K562 (cell line): ENCODE data around the gene FAM184B. TPM values are rescaled to one million over a fixed set of nuclear protein-coding genes. Genes with fewer than 3 reads are reported as not detected.

Source experiments
- ATAC-seq: fragments of 200-7000 bp; cut with Tn5 transposase; 3 replicates; pipeline ENCODE4 v1.9.1; 2020; ENCODE audit warnings: moderate library complexity
- BruUV-seq: library from RNA; stranded (reverse); fragments of 400-500 nt; replicated peaks from 2 replicates; lab custom pipeline; 2021; lab: Mats Ljungman, UMichigan
- CTCF ChIA-PET: fragments of 300-600 bp; formaldehyde crosslinking; extraction: SDS; loops from one replicate; lab custom pipeline; 2021; ENCODE audit warnings: low intra/inter-chr PET ratio; lab: Yijun Ruan, JAX
- POLR2A ChIA-PET: fragments of 300-600, 350-650 bp; sonication (Branson Sonifier 250); formaldehyde crosslinking; extraction: SDS; loops from one replicate; lab custom pipeline; 2021; ENCODE audit warnings: antibody characterized with exemption, inconsistent platforms; lab: Yijun Ruan, JAX
- DNase-seq, 4 experiments: peaks; one replicate each; pipeline versions ENCODE4 v3.0.0 to v3.0.0-alpha.2; 2011 to 2018; ENCODE audit warnings: low spot score in 3 of 4, mixed read lengths in 3 of 4; ENCODE audit errors: extremely low read depth in 1 of 4
- FAIRE-seq: peaks from 2 replicates; lab custom pipeline; 2011; peaks lifted over from hg19 to GRCh38; lab: Jason Lieb, UNC
- H2AFZ ChIP-seq: 2 replicates; pipeline ENCODE4 v1.6.0; 2011; ENCODE audit warnings: low read depth, low read length, control low read depth, inconsistent platforms
- H3K27ac ChIP-seq: fragments of 200-600 bp; 3 replicates; pipeline ENCODE4 v1.8.0; 2011; ENCODE audit warnings: low read depth, mild to moderate bottlenecking, control low read depth, inconsistent platforms, low read length, moderate library complexity, mixed read lengths; ENCODE audit errors: extremely low read depth
- H3K27me3 ChIP-seq, 2 experiments: fragments of 300-600 bp in 1 of 2; 2 replicates in 1 of 2; 3 replicates in 1 of 2; pipeline versions ENCODE4 v1.6.0 to v1.8.0; 2011; ENCODE audit warnings: inconsistent platforms in 2 of 2, low read length in 2 of 2, mild to moderate bottlenecking in 1 of 2, mixed read lengths in 1 of 2, moderate library complexity in 1 of 2; ENCODE audit not compliant: control insufficient read depth in 2 of 2, insufficient read depth in 2 of 2
- H3K36me3 ChIP-seq: fragments of 300-600 bp; 3 replicates; pipeline ENCODE4 v1.8.0; 2011; ENCODE audit warnings: mild to moderate bottlenecking, low read length, inconsistent platforms; ENCODE audit not compliant: control insufficient read depth, insufficient read depth
- H3K4me1 ChIP-seq, 2 experiments: fragments of 200-600 bp in 1 of 2; replicated peaks in 1 of 2; 2 replicates in 1 of 2; 3 replicates in 1 of 2; pipeline versions ENCODE4 v1.5.1 to v1.8.0; 2011; ENCODE audit warnings: inconsistent platforms in 2 of 2, low read length in 2 of 2, mild to moderate bottlenecking in 1 of 2, mixed read lengths in 1 of 2, moderate library complexity in 1 of 2; ENCODE audit not compliant: control insufficient read depth in 2 of 2, insufficient read depth in 2 of 2
- H3K4me2 ChIP-seq: 2 replicates; pipeline ENCODE4 v1.6.1; 2011; ENCODE audit warnings: low read length, control low read depth, inconsistent platforms, mixed read lengths; ENCODE audit not compliant: insufficient read depth
- H3K4me3 ChIP-seq: fragments of 200-600 bp; sonication (generic), shearing (Covaris generic); 2 replicates; pipeline ENCODE4 v1.5.1; 2016; ENCODE audit warnings: control low read depth, inconsistent platforms
- H3K79me2 ChIP-seq: fragments of 200-600 bp; 3 replicates; pipeline ENCODE4 v1.8.0; 2011; ENCODE audit warnings: low read length, inconsistent platforms; ENCODE audit not compliant: control insufficient read depth, insufficient read depth
- H3K9ac ChIP-seq, 2 experiments: 2 replicates each; pipeline versions ENCODE4 v1.6.0 to v1.6.1; 2011; ENCODE audit warnings: low read depth in 2 of 2, low read length in 2 of 2, control low read depth in 1 of 2, inconsistent platforms in 1 of 2, mild to moderate bottlenecking in 1 of 2, mixed read lengths in 1 of 2; ENCODE audit not compliant: insufficient read depth in 1 of 2
- H3K9me1 ChIP-seq: one replicate; pipeline ENCODE4 v1.6.0; 2011; ENCODE audit warnings: inconsistent platforms, mild to moderate bottlenecking, low read length, moderate library complexity; ENCODE audit not compliant: control insufficient read depth, insufficient read depth
- H3K9me3 ChIP-seq: replicated peaks from 2 replicates; pipeline ENCODE4 v1.5.1; 2011; ENCODE audit warnings: low read depth, low read length, inconsistent platforms; ENCODE audit not compliant: control insufficient read depth, insufficient read depth
- H4K20me1 ChIP-seq: replicated peaks from 2 replicates; pipeline ENCODE4 v1.6.1; 2011; ENCODE audit warnings: low read length, inconsistent platforms, mixed read lengths; ENCODE audit not compliant: control insufficient read depth, insufficient read depth
- CBX8 ChIP-seq: fragments of 200-600 bp; sonication (generic); IDR thresholded peaks from 2 replicates; pipeline ENCODE4 v1.6.1; 2012; ENCODE audit warnings: borderline replicate concordance, mixed run types, low read depth, mild to moderate bottlenecking, moderate library complexity, mixed read lengths, low read length, control low read depth, inconsistent platforms; ENCODE audit not compliant: poor library complexity, severe bottlenecking; ENCODE audit errors: extremely low read depth
- CC2D1A ChIP-seq: fragments of 450-650 bp; IDR thresholded peaks from 2 replicates; pipeline ENCODE4 v1.6.1; 2017; ENCODE audit warnings: mild to moderate bottlenecking
- E2F3 ChIP-seq: fragments of 250-450 bp; sonication (Bioruptor Pico); IDR thresholded peaks from 2 replicates; pipeline ENCODE4 v1.4.0; 2020; ENCODE audit warnings: mild to moderate bottlenecking
- ETS1 ChIP-seq: conservative IDR thresholded peaks from 2 replicates; pipeline ENCODE4 v1.6.1; 2011; ENCODE audit warnings: low read depth, mild to moderate bottlenecking, low read length; ENCODE audit not compliant: control insufficient read depth
- FIP1L1 ChIP-seq: fragments of 200-400 bp; formaldehyde crosslinking; IDR thresholded peaks from 2 replicates; pipeline ENCODE4 v1.6.1; 2018; ENCODE audit warnings: mild to moderate bottlenecking, low read depth, low read length; ENCODE audit not compliant: poor library complexity, severe bottlenecking
- KDM5B ChIP-seq: fragments of 200-600 bp; sonication (generic); IDR thresholded peaks from 2 replicates; pipeline ENCODE4 v1.6.1; 2012; ENCODE audit warnings: low read depth, mild to moderate bottlenecking, moderate library complexity, low read length, control low read depth, inconsistent platforms; ENCODE audit not compliant: insufficient replicate concordance
- MYBL2 ChIP-seq, 2 experiments: fragments of 450-650 bp in 1 of 2; sonication (generic) in 1 of 2; formaldehyde crosslinking in 1 of 2; IDR thresholded peaks; 2 replicates each; pipeline versions ENCODE4 v1.6.1 to v1.8.1; 2017 to 2022; ENCODE audit warnings: borderline replicate concordance in 1 of 2, inconsistent platforms in 1 of 2, low read depth in 1 of 2, mild to moderate bottlenecking in 1 of 2, missing genetic modification reagents in 1 of 2, moderate library complexity in 1 of 2
- RHOXF2B ChIP-seq: fragments of 250-450 bp; sonication (Bioruptor Pico); conservative IDR thresholded peaks from 2 replicates; pipeline ENCODE4 v1.5.1; 2021
- SMAD2 ChIP-seq: fragments of 150-350 bp; IDR thresholded peaks from 2 replicates; pipeline ENCODE4 v1.6.1; 2014; ENCODE audit warnings: low read depth, mild to moderate bottlenecking, low read length
- SPI1 ChIP-seq: IDR thresholded peaks from 2 replicates; pipeline ENCODE4 v1.6.1; 2011; ENCODE audit warnings: low read depth, low read length, control low read depth, borderline replicate concordance
- TRIM25 ChIP-seq: fragments of 450-650 bp; IDR thresholded peaks from 2 replicates; pipeline ENCODE4 v1.7.0; 2016; ENCODE audit warnings: borderline replicate concordance
- XRCC3 ChIP-seq: fragments of 450-650 bp; IDR thresholded peaks from 2 replicates; pipeline ENCODE4 v1.6.1; 2017; ENCODE audit warnings: mild to moderate bottlenecking, moderate library complexity
- ZBTB8A ChIP-seq: fragments of 450-650 bp; IDR thresholded peaks from 2 replicates; pipeline ENCODE4 v1.6.1; 2018; ENCODE audit warnings: mild to moderate bottlenecking, moderate library complexity; ENCODE audit not compliant: partially characterized antibody
- ZKSCAN8 ChIP-seq: fragments of 200-800 bp; sonication (Bioruptor generic); IDR thresholded peaks from 2 replicates; pipeline ENCODE4 v1.6.1; 2016; ENCODE audit warnings: missing genetic modification characterization, missing compliant biosample characterization
- ZNF184 ChIP-seq: sonication (generic); formaldehyde crosslinking; IDR thresholded peaks from 2 replicates; pipeline ENCODE4 v1.5.0; 2020; ENCODE audit warnings: missing genetic modification reagents
- ZNF444 ChIP-seq: fragments of 250-450 bp; sonication (Bioruptor Pico); IDR thresholded peaks from 2 replicates; pipeline ENCODE4 v1.4.0; 2020; ENCODE audit warnings: mild to moderate bottlenecking, moderate library complexity
- ZNF512 ChIP-seq: IDR thresholded peaks from 2 replicates; pipeline ENCODE4 v1.6.1; 2016; ENCODE audit warnings: missing genetic modification characterization, missing compliant biosample characterization
- ZNF699 ChIP-seq: fragments of 250-450 bp; sonication (Bioruptor Pico); IDR thresholded peaks from 2 replicates; pipeline ENCODE4 v1.8.0; 2021; ENCODE audit warnings: mild to moderate bottlenecking, moderate library complexity; ENCODE audit not compliant: insufficient replicate concordance
- WGBS: fragments of 100-300 bp; shearing (Covaris generic); methylation state at CpG from one replicate; pipeline ENCODE4 v1.1.6; 2016; ENCODE audit warnings: low coverage, mixed read lengths; ENCODE audit not compliant: insufficient coverage; ENCODE audit errors: missing lambda C conversion rate; 5-methylcytosine and 5-hydroxymethylcytosine counted together
- in situ Hi-C: fragments of 300-500 bp; cut with MboI; formaldehyde crosslinking; loops from 4 replicates; pipeline ENCODE4 v1.15.0; 2018; ENCODE audit warnings: inconsistent platforms, mixed read lengths
- intact Hi-C: fragments of 100-400 bp; cut with micrococcal nuclease; formaldehyde crosslinking; loops from 2 replicates; pipeline ENCODE4 v1.14.2; 2022
- polyA plus RNA-seq, 8 experiments: library from polyadenylated mRNA; depleted of rRNA in 4 of 8; stranded (reverse) in 5 of 8; unstranded in 3 of 8; fragments of >200 nt; fragmentation: Nextera tagmentation in 2 of 8; fragmentation: Illumina TruSeq in 1 of 8; extraction: Ambion mirVana in 2 of 8; extraction: Trizol in 1 of 8; gene quantifications; 2 replicates each; pipeline versions ENCODE4 v1.2.1 to v1.2.3, GENCODE V29; 2011 to 2014; ENCODE audit warnings: inconsistent platforms in 1 of 8, missing spikeins in 1 of 8
- total RNA-seq, 7 experiments: library from RNA; depleted of rRNA in 6 of 7; stranded (reverse); fragments of >200 nt in 6 of 7; fragmentation: Illumina TruSeq in 2 of 7; extraction: Trizol in 2 of 7; gene quantifications; 2 replicates each; pipeline versions ENCODE4 v1.2.1 to v1.2.3, GENCODE V29; 2011 to 2021; ENCODE audit warnings: low replicate concordance in 1 of 7

Gene FAM184B
- total and polyA plus RNA-seq, 9 of the 15 experiments (the other 6 are each of a cell fraction or from before 2014, with no cell fraction given): not detected

- no peaks in the 10 kb centered on the region for H4K20me1 ChIP-seq
- no peak overlapping the region for H3K4me3 ChIP-seq
- H3K9ac ChIP-seq: no peak overlapping the region
- intact Hi-C loops (no loop called here), in situ Hi-C loops (no loop called here)
- DNase-seq: no peak
- H3K27ac ChIP-seq: no peak overlapping the region
- H3K4me1 ChIP-seq: peaks cover 0 to 8% of the 10 kb centered on the region in 2 experiments; a peak in 1 of 5 replicates
- no TSS peak for BruUV-seq
- ATAC-seq: no peak
- no peak overlapping the region for H3K4me2 ChIP-seq
- no peaks in the 10 kb centered on the region for H3K36me3 ChIP-seq
- H3K27me3 ChIP-seq: peaks cover 33 to 42% of the 10 kb centered on the region in 2 experiments; a peak in 4 of 5 replicates
- CTCF ChIA-PET: no interaction called here
- no peak overlapping the region for H2AFZ ChIP-seq
- no peaks in the 10 kb centered on the region for H3K9me3 ChIP-seq
- 0% methylated on average over 5 of the region's 5 CpGs for WGBS
- no peak for FAIRE-seq
- no peaks in the 10 kb centered on the region for H3K79me2 ChIP-seq
- H3K9me1 ChIP-seq: no peaks in the 10 kb centered on the region
- POLR2A ChIA-PET: no interaction called here
- no peak for TF ChIP-seq ZNF184 (CRISPR knock-in tag)
- no peak for TF ChIP-seq ZNF512
- no peak for TF ChIP-seq CBX8
- TF ChIP-seq KDM5B: no peak
- TF ChIP-seq XRCC3: no peak
- no peak for TF ChIP-seq E2F3 (CRISPR knock-in tag)
- no peak for TF ChIP-seq ZNF444 (CRISPR knock-in tag)
- TF ChIP-seq MYBL2 (IDR thresholded peaks at IDR 0.05; ENCODE audit: low read depth): no peak
- no peak for TF ChIP-seq MYBL2 (CRISPR knock-in tag; IDR thresholded peaks at IDR 0.05; ENCODE audit: borderline replicate concordance)
- no peak for TF ChIP-seq CC2D1A
- no peak for TF ChIP-seq TRIM25
- no peak for TF ChIP-seq ZNF699 (CRISPR knock-in tag)
- no peak for TF ChIP-seq ZBTB8A
- no peak for TF ChIP-seq SMAD2
- no peak for TF ChIP-seq ZKSCAN8
- TF ChIP-seq ETS1: no peak
- TF ChIP-seq RHOXF2B (CRISPR knock-in tag): no peak
- no peak for TF ChIP-seq SPI1
- no peak for TF ChIP-seq FIP1L1
Measured at GRCh38 chr4:17712166-17712565, 69.3 kb downstream of the FAM184B start.
